ENCODE results near the gene LRMDA.
A peak's percentile ranks its signal among the peaks of the same experiment; 100 is the strongest.

DNA sequence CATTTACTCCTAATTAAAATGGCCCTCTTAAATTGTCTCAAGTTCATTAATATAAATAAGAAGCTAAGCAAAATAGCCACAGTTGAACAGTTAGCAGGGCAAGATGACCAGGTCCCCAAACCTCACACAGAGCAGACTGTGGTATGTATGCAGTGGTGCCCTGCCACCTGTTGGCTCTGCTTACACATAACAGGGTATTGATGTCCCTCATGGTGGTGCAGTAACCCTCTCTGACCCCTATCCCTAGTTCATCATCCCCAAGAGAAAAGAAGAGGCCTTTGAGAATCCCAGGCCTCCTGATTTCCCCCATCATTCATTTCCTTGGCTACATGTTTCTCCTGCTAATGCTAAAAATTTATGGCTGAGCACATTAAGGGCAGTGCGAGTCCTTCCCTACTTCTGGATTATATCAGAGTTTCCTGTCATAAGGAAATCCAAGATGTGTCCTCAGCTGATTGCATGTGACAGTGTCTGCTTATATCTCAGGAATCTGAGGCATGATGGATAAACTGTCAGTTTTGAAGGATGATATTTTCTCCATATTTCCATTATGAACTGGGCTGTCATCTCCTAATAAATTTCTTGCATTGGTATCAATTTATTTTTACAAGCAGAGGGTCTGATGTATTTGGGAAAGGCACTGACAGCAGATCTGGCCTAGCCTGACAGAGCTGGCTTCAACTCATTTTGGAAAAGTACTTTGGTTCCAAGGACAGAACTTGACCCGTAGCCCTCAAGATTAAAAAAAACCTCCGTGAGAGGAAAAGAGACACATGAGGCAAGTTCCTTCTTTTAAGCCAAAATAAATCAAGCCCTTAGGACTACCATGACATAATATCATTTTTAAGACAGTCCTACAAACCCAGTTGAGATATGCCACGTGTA lies 880.6 kb downstream of the LRMDA start:
- TF ChIP-seq CTCF (IDR thresholded peaks at IDR 0.05; ENCODE audit: low read depth, low read length), result peak; percentile 39
- no peak for TF ChIP-seq EZH2phosphoT487 (IDR thresholded peaks at IDR 0.05; ENCODE audit: low read depth)

Measured in OCI-LY3 (cell line).